ENCODE measurements around the gene GRAMD1A. TPM values are rescaled to one million over a fixed set of nuclear protein-coding genes. Genes with fewer than 3 reads are reported as not detected.

Gene GRAMD1A
- total and polyA plus RNA-seq, 9 of the 15 experiments (the other 6 are each of a cell fraction or from before 2014, with no cell fraction given), result 1.4 to 63.8 (median 38.5) TPM

GRCh38 chr19:35013041-35013819, 13.1 kb downstream of the GRAMD1A start (continued):
- no peak for TF ChIP-seq ZNF584 (CRISPR knock-in tag; IDR thresholded peaks at IDR 0.05; ENCODE audit: low read depth)
- TF ChIP-seq ATF3 (IDR thresholded peaks at IDR 0.05), result no peak
- TF ChIP-seq ATF3 (CRISPR knock-in tag; conservative IDR thresholded peaks at IDR 0.05), result no peak
- TF ChIP-seq SMARCA5 (IDR thresholded peaks at IDR 0.05), result no peak
- TF ChIP-seq ZNF41 (CRISPR knock-in tag; conservative IDR thresholded peaks at IDR 0.05), result no peak
- TF ChIP-seq RFX5 (IDR thresholded peaks at IDR 0.05; ENCODE audit: low read depth, low read length), result no peak
- peak in 1 of 3 experiments; percentile 41 for TF ChIP-seq YY1 (IDR thresholded peaks at IDR 0.05; ENCODE audit: borderline replicate concordance in 1 of 3, control insufficient read depth in 1 of 3, extremely low read depth in 1 of 3, insufficient read depth in 3 of 3, insufficient read length in 1 of 3, insufficient replicate concordance in 2 of 3, low read depth in 1 of 3, low read length in 2 of 3)
- no peak for TF ChIP-seq SREBF2 (CRISPR knock-in tag; IDR thresholded peaks at IDR 0.05)
- TF ChIP-seq POLR2G (IDR thresholded peaks at IDR 0.05; ENCODE audit: low read depth, low read length), result peak; percentile 62
- no peak for TF ChIP-seq ADNP (tag; IDR thresholded peaks at IDR 0.05)
- TF ChIP-seq EWSR1 (IDR thresholded peaks at IDR 0.05; ENCODE audit: borderline replicate concordance, low read depth, partially characterized antibody), result no peak
- TF ChIP-seq ZBTB33 (CRISPR knock-in tag; IDR thresholded peaks at IDR 0.05), result peak; percentile 90
- 0 out of 2 replicates have a peak, but pooled peaks have one; percentile 37 for TF ChIP-seq POLR2A (conservative IDR thresholded peaks at IDR 0.05)
- no peak for TF ChIP-seq GATAD2B (IDR thresholded peaks at IDR 0.05; ENCODE audit: borderline replicate concordance)
- TF ChIP-seq ZNF609 (CRISPR knock-in tag; IDR thresholded peaks at IDR 0.05; ENCODE audit: borderline replicate concordance), result no peak
- TF ChIP-seq ZBTB49 (CRISPR knock-in tag; IDR thresholded peaks at IDR 0.05; ENCODE audit: borderline replicate concordance), result no peak
